Adrenal gland (tissue), 12 donors: ENCODE measurements around the gene ATXN1. TPM values are rescaled to one million over a fixed set of nuclear protein-coding genes. Genes with fewer than 3 reads are reported as not detected.

Experiments
- DNase-seq, 7 donors: peaks; one replicate each; pipeline ENCODE4 v3.0.0-alpha.2; 2019 to 2020
- H3K27ac ChIP-seq, 5 donors: fragments of 200-600 bp; sonication (generic) in 4 of 5; 1 replicate in 3 of 5; 2 replicates in 2 of 5; pipeline versions ENCODE4 v1.5.1 to v1.8.0; 2016 to 2020; ENCODE audit warnings: mild to moderate bottlenecking in 1 of 5
- H3K27me3 ChIP-seq: fragments of 200-600 bp; 2 replicates; pipeline ENCODE4 v1.8.0; 2021
- H3K36me3 ChIP-seq, 2 donors: fragments of 200-600 bp; replicated peaks in 1 of 2; 1 replicate in 1 of 2; 2 replicates in 1 of 2; pipeline versions ENCODE4 v1.5.1 to v1.8.0; 2018 to 2022
- H3K4me1 ChIP-seq, 2 donors: fragments of 200-600 bp; replicated peaks in 1 of 2; 1 replicate in 1 of 2; 2 replicates in 1 of 2; pipeline versions ENCODE4 v1.5.1 to v1.8.0; 2018 to 2021
- H3K4me3 ChIP-seq, 4 donors: fragments of 200-600 bp; sonication (generic) in 3 of 4; one replicate each; pipeline ENCODE4 v1.5.1; 2016 to 2018
- H3K9me3 ChIP-seq, 3 donors: fragments of 200-600 bp; sonication (generic) in 1 of 3; replicated peaks in 1 of 3; 1 replicate in 2 of 3; 2 replicates in 1 of 3; pipeline versions ENCODE4 v1.5.1 to v1.8.0; 2016 to 2021
- CTCF ChIP-seq, 6 experiments: fragments of 450-650 bp in 4 of 6; fragments of 200-600 bp in 2 of 6; sonication (generic) in 1 of 6; IDR thresholded peaks; 1 replicate in 5 of 6; 2 replicates in 1 of 6; pipeline versions ENCODE4 v1.5.1 to v1.8.0; 2016 to 2021; ENCODE audit warnings: antibody characterized with exemption in 6 of 6, mild to moderate bottlenecking in 2 of 6, moderate library complexity in 1 of 6
- POLR2A ChIP-seq, 2 donors: fragments of 450-650 bp; IDR thresholded peaks; one replicate each; pipeline ENCODE4 v1.6.1; 2017; ENCODE audit warnings: antibody characterized with exemption in 2 of 2, mild to moderate bottlenecking in 2 of 2, moderate library complexity in 1 of 2
- WGBS, 4 donors: extraction: QIAGEN DNeasy Blood & Tissue Kit in 2 of 4; methylation state at CpG; one replicate each; pipeline versions ENCODE4 v1.1.5 to v1.1.7; 2013 to 2017; 5-methylcytosine and 5-hydroxymethylcytosine counted together
- intact Hi-C, 2 donors: fragments of 100-400 bp; cut with DNase I; formaldehyde crosslinking; loops; one replicate each; pipeline versions ENCODE4 v1.14.1 to v1.15.0; 2022 to 2023
- polyA plus RNA-seq, 3 donors: library from polyadenylated mRNA; stranded (reverse); fragments of 200-250 nt in 2 of 3; fragments of 350-450 nt in 1 of 3; fragmentation: Illumina TruSeq in 1 of 3; extraction: RNeasy Lipid Tissue Mini Kit (QIAGEN cat#74804) in 1 of 3; gene quantifications; one replicate each; pipeline ENCODE4 v1.2.3, GENCODE V29; 2013 to 2014
- total RNA-seq, 9 donors: library from RNA; depleted of rRNA in 4 of 9; stranded (reverse); fragments of >200 nt in 4 of 9; fragments of 120-200 nt in 1 of 9; fragmentation: NEBNext Ultra II Directional in 1 of 9; extraction: Animal tissue kit (Norgen Biotek cat#: 25700) in 1 of 9; gene quantifications; one replicate each; pipeline versions ENCODE4 v1.1.0 to v1.2.4, GENCODE V29; 2013 to 2023
- donor health status: healthy with polysubstance abuse.
- donor health status: Bipolar disorder and iron deficiency.
- donor health status: DM: yes; HTN: yes; CAD: no.
- donor health status: DM: no; HTN: no; CAD: no.
- donor health status: DM: no; HTN: no; CAD: no.
- donor health status: DM: yes; HTN: yes; CAD: no.

ATXN1 gene
- total and polyA plus RNA-seq, 12 donors: 3.4 to 51.3 (median 25.4) TPM

GRCh38 chr6:16803294-16804200 lies 42.3 kb upstream of the ATXN1 start:
- 21 to 33% (median 32%) methylated on average over 18 to 24 of the region's 24 CpGs for WGBS, 4 donors
- intact Hi-C loops: no loop called here
- peaks cover 0 to 5% of the 10 kb centered on the region in 2 donors for H3K4me1 ChIP-seq

GRCh38 chr6:16802071-16802470 lies 40.8 kb upstream of the ATXN1 start:
- Histone ChIP-seq H3K36me3 (no peaks in the 10 kb centered on the region), H3K27ac (peak overlapping the region in 1 of 5 donors; percentile 5), H3K4me3 (no peak overlapping the region), H3K9me3 (no peaks in the 10 kb centered on the region), H3K27me3 (no peaks in the 10 kb centered on the region), H3K4me1 (peaks cover 0 to 5% of the 10 kb centered on the region in 2 donors)
- DNase-seq: no peak
- WGBS, 4 donors: 63 to 86% (median 77%) methylated on average over 2 of the region's 2 CpGs
- no peak for TF ChIP-seq POLR2A (IDR thresholded peaks at IDR 0.05)
- TF ChIP-seq CTCF (IDR thresholded peaks at IDR 0.05): no peak
- intact Hi-C loops: no loop called here

More at GRCh38 chr6:16803294-16804200, 42.3 kb upstream of the ATXN1 start:
- TF ChIP-seq POLR2A (IDR thresholded peaks at IDR 0.05) (peak; percentile 45 to 55), CTCF (IDR thresholded peaks at IDR 0.05) (peak in 1 of 6 experiments; percentile 21)
- Histone ChIP-seq H3K36me3 (no peaks in the 10 kb centered on the region), H3K27ac (peak overlapping the region in 3 of 5 donors; percentile 19 to 72 (median 41)), H3K27me3 (no peaks in the 10 kb centered on the region), H3K4me3 (peak overlapping the region in 1 of 4 donors; percentile 42), H3K9me3 (no peaks in the 10 kb centered on the region)
- peak; percentile 68 to 94 (median 78) for DNase-seq

GRCh38 chr6:16800942-16801341 lies 39.7 kb upstream of the ATXN1 start:
- no peak for DNase-seq
- no peaks in the 10 kb centered on the region for H3K27me3 ChIP-seq
- no peaks in the 10 kb centered on the region for H3K9me3 ChIP-seq
- H3K27ac ChIP-seq: no peak overlapping the region
- H3K4me1 ChIP-seq: peaks cover 0 to 5% of the 10 kb centered on the region in 2 donors
- TF ChIP-seq CTCF (IDR thresholded peaks at IDR 0.05) (no peak), POLR2A (IDR thresholded peaks at IDR 0.05) (no peak)
- no peak overlapping the region for H3K4me3 ChIP-seq
- H3K36me3 ChIP-seq: no peaks in the 10 kb centered on the region
- WGBS, 4 donors: 64 to 71% (median 66%) methylated on average over 2 of the region's 2 CpGs
- intact Hi-C loops: no loop called here

GRCh38 chr6:16800341-16800740 lies 39.1 kb upstream of the ATXN1 start:
- no peak for TF ChIP-seq CTCF (IDR thresholded peaks at IDR 0.05)
- no peak for TF ChIP-seq POLR2A (IDR thresholded peaks at IDR 0.05)
- H3K4me3 ChIP-seq: no peak overlapping the region
- H3K4me1 ChIP-seq: peaks cover 0 to 5% of the 10 kb centered on the region in 2 donors
- H3K36me3 ChIP-seq: no peaks in the 10 kb centered on the region
- WGBS, 4 donors: 58 to 72% (median 67%) methylated on average over 3 of the region's 3 CpGs
- H3K9me3 ChIP-seq: no peaks in the 10 kb centered on the region
- intact Hi-C loops: no loop called here
- no peak overlapping the region for H3K27ac ChIP-seq
- H3K27me3 ChIP-seq: no peaks in the 10 kb centered on the region
- no peak for DNase-seq
